ENCODE results near the gene KRT13.
"Not testable (repeated sequence)": the region's sequence is repeated elsewhere in the genome, so short reads cannot be mapped to it uniquely, and the experiment has no call there.

Gene KRT13

DNA sequence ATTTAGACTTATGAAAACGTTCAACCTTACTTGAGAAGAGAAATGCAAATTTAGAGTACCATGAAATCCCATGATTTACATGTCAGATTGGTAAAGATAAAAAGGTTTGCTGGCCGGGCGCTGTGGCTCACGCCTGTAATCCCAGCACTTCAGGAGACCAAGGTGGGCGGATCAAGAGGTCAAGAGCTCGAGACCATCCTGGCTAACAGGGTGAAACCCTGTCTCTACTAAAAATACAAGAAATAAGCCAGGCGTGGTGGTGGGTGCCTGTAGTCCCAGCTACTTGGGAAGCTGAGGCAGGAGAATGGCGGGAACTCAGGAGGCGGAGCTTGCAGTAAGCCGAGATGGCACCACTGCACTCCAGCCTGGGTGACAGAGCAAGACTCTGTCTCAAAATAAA, 37.4 kb upstream of the KRT13 start:
- H3K4me3 Mint-ChIP-seq; H3K36me3 Mint-ChIP-seq; DNase-seq (ENCODE audit: low spot score in 2 of 2); H3K4me1 Mint-ChIP-seq; ATAC-seq (ENCODE audit: low read depth); H3K9me3 Mint-ChIP-seq; H3K27ac Mint-ChIP-seq: not testable (repeated sequence)
- H3K27me3 Mint-ChIP-seq: peaks cover 12% of the 10 kb centered on the region

DNA sequence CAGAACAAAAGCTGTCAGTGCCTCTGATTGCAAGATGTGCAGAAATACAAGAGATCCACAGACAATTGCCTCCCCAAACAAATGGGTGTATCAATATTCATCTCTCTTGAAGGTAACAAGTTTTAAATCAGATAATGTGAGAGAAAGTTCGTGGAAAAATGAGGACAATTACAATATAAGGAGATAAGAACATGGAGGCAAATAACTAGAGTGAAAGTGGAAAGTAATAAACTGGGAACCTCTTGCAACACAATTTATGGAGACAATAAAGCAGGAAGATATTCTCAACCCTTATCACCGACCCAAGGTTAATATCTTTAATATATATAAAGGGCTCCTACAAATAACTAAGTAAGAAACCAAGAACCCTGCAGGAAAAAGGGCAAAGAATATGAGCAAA, 36.9 kb upstream of the KRT13 start:
- ATAC-seq (ENCODE audit: low read depth): no peak
- no peak for DNase-seq (ENCODE audit: low spot score in 2 of 2)
- Mint-ChIP-seq H3K9me3 (peaks cover 6% of the 10 kb centered on the region), H3K4me3 (no peak overlapping the region), H3K27me3 (peaks cover 11% of the 10 kb centered on the region), H3K27ac (no peak overlapping the region), H3K4me1 (no peaks in the 10 kb centered on the region), H3K36me3 (peaks cover 3% of the 10 kb centered on the region)

- peaks cover 14% of the 10 kb centered on the region for H3K27me3 Mint-ChIP-seq
- no peak for ATAC-seq (ENCODE audit: low read depth)
- H3K4me3 Mint-ChIP-seq: no peak overlapping the region
- H3K4me1 Mint-ChIP-seq: no peaks in the 10 kb centered on the region
- H3K9me3 Mint-ChIP-seq: no peaks in the 10 kb centered on the region
- DNase-seq (ENCODE audit: low spot score in 2 of 2): no peak
- H3K27ac Mint-ChIP-seq: no peak overlapping the region
- H3K36me3 Mint-ChIP-seq: no peaks in the 10 kb centered on the region
These were observed 35.7 kb upstream of the KRT13 start for GRCh38 chr17:41540921-41541625.

GRCh38 chr17:41539979-41540701, 34.7 kb upstream of the KRT13 start:
- no peaks in the 10 kb centered on the region for H3K9me3 Mint-ChIP-seq
- H3K27me3 Mint-ChIP-seq: peaks cover 17% of the 10 kb centered on the region
- H3K4me1 Mint-ChIP-seq: no peaks in the 10 kb centered on the region
- no peak overlapping the region for H3K4me3 Mint-ChIP-seq
- DNase-seq (ENCODE audit: low spot score in 2 of 2): no peak
- H3K36me3 Mint-ChIP-seq: no peaks in the 10 kb centered on the region
- no peak overlapping the region for H3K27ac Mint-ChIP-seq
- no peak for ATAC-seq (ENCODE audit: low read depth)

GRCh38 chr17:41539071-41539492, 33.7 kb upstream of the KRT13 start:
- H3K4me1 Mint-ChIP-seq: no peaks in the 10 kb centered on the region
- ATAC-seq (ENCODE audit: low read depth) (no peak), DNase-seq (ENCODE audit: low spot score in 2 of 2) (no peak)

DNA sequence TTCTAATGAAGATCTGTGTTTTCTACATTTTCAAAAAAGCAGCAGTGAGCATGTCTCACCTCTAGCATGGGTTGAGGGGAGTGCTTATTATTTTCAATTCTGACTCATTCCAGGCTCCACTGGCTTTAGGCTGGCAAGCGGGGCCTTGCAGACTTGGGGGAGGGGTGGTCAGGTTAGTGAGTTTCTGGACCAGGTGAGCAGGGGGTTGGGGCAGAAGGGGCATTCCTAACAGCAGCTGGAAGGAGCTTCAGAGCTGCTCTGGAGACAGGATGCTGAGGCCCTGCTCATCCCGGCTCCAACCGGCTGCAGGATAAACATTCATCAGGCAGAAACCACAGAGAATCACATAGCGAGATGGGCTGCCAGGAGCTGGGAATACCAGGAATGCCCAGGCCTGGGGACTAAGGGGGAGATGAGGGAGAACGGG, 33.2 kb upstream of the KRT13 start:
- Mint-ChIP-seq H3K4me3 (no peak overlapping the region), H3K4me1 (no peaks in the 10 kb centered on the region), H3K36me3 (no peaks in the 10 kb centered on the region), H3K27ac (no peak overlapping the region), H3K27me3 (peaks cover 21% of the 10 kb centered on the region), H3K9me3 (no peaks in the 10 kb centered on the region)
- no peak for ATAC-seq (ENCODE audit: low read depth)
- DNase-seq (ENCODE audit: low spot score in 2 of 2): no peak

More at GRCh38 chr17:41539071-41539492, 33.7 kb upstream of the KRT13 start:
- H3K27me3 Mint-ChIP-seq: peaks cover 18% of the 10 kb centered on the region
- no peak overlapping the region for H3K4me3 Mint-ChIP-seq
- H3K9me3 Mint-ChIP-seq: no peaks in the 10 kb centered on the region
- no peak overlapping the region for H3K27ac Mint-ChIP-seq
- H3K36me3 Mint-ChIP-seq: no peaks in the 10 kb centered on the region

DNA sequence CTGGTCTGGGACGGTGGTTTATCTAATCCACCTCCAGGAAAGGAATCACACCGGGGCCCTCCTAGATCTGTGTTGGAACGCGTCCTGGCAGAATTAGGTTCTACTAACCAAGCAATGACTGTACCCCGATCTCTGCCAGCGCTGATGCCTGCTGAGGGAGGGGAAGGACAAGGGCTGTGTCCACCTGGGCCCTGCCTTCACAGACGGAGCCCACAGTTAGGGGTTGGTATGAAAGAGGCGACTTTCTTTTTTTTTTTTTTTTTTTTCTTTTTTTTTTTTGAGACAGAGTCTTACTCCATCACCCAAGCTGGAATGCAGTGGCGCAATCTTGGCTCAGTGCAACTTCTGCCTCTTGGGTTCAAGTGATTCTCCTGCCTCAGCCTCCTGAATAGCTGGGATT, 32.6 kb upstream of the KRT13 start:
- no peaks in the 10 kb centered on the region for H3K4me1 Mint-ChIP-seq
- no peak for ATAC-seq (ENCODE audit: low read depth)
- no peak overlapping the region for H3K4me3 Mint-ChIP-seq
- peaks cover under 1% of the 10 kb centered on the region for H3K36me3 Mint-ChIP-seq
- no peak overlapping the region for H3K27ac Mint-ChIP-seq
- H3K9me3 Mint-ChIP-seq: peaks cover under 1% of the 10 kb centered on the region
- no peak for DNase-seq (ENCODE audit: low spot score in 2 of 2)
- peaks cover 23% of the 10 kb centered on the region for H3K27me3 Mint-ChIP-seq

- Mint-ChIP-seq H3K4me3 (no peak overlapping the region), H3K27ac (no peak overlapping the region), H3K36me3 (peaks cover 1% of the 10 kb centered on the region), H3K4me1 (no peaks in the 10 kb centered on the region), H3K9me3 (peaks cover 1% of the 10 kb centered on the region), H3K27me3 (peaks cover 25% of the 10 kb centered on the region)
- ATAC-seq (ENCODE audit: low read depth) (no peak), DNase-seq (ENCODE audit: low spot score in 2 of 2) (no peak)
These were observed 32.2 kb upstream of the KRT13 start for GRCh38 chr17:41537614-41537954.

- peaks cover 1% of the 10 kb centered on the region for H3K36me3 Mint-ChIP-seq
- peaks cover 28% of the 10 kb centered on the region for H3K27me3 Mint-ChIP-seq
- H3K9me3 Mint-ChIP-seq: peaks cover 1% of the 10 kb centered on the region
- ATAC-seq (ENCODE audit: low read depth) (no peak), DNase-seq (ENCODE audit: low spot score in 2 of 2) (no peak)
- H3K4me3 Mint-ChIP-seq: no peak overlapping the region
- H3K4me1 Mint-ChIP-seq: no peaks in the 10 kb centered on the region
- H3K27ac Mint-ChIP-seq: no peak overlapping the region
These were observed 31.6 kb upstream of the KRT13 start for GRCh38 chr17:41536741-41537613.

GRCh38 chr17:41535764-41536481, 30.5 kb upstream of the KRT13 start:
- DNase-seq (ENCODE audit: low spot score in 2 of 2) (no peak), ATAC-seq (ENCODE audit: low read depth) (no peak)
- Mint-ChIP-seq H3K9me3 (peaks cover 1% of the 10 kb centered on the region), H3K27ac (no peak overlapping the region), H3K4me3 (no peak overlapping the region), H3K27me3 (peaks cover 34% of the 10 kb centered on the region), H3K36me3 (peaks cover 1% of the 10 kb centered on the region), H3K4me1 (no peaks in the 10 kb centered on the region)

GRCh38 chr17:41534899-41535546, 29.6 kb upstream of the KRT13 start:
- no peak overlapping the region for H3K4me3 Mint-ChIP-seq
- DNase-seq (ENCODE audit: low spot score in 2 of 2): no peak
- peaks cover 1% of the 10 kb centered on the region for H3K9me3 Mint-ChIP-seq
- ATAC-seq (ENCODE audit: low read depth): no peak
- peaks cover 1% of the 10 kb centered on the region for H3K36me3 Mint-ChIP-seq
- no peaks in the 10 kb centered on the region for H3K4me1 Mint-ChIP-seq
- no peak overlapping the region for H3K27ac Mint-ChIP-seq
- peaks cover 34% of the 10 kb centered on the region for H3K27me3 Mint-ChIP-seq

GRCh38 chr17:41533613-41534012, 28.2 kb upstream of the KRT13 start:
- ATAC-seq (ENCODE audit: low read depth) (no peak), DNase-seq (ENCODE audit: low spot score in 2 of 2) (no peak)
- H3K9me3 Mint-ChIP-seq: peaks cover 1% of the 10 kb centered on the region
- no peak overlapping the region for H3K27ac Mint-ChIP-seq
- no peaks in the 10 kb centered on the region for H3K4me1 Mint-ChIP-seq
- H3K4me3 Mint-ChIP-seq: no peak overlapping the region
- H3K36me3 Mint-ChIP-seq: peaks cover 1% of the 10 kb centered on the region
- H3K27me3 Mint-ChIP-seq: peaks cover 43% of the 10 kb centered on the region

DNA sequence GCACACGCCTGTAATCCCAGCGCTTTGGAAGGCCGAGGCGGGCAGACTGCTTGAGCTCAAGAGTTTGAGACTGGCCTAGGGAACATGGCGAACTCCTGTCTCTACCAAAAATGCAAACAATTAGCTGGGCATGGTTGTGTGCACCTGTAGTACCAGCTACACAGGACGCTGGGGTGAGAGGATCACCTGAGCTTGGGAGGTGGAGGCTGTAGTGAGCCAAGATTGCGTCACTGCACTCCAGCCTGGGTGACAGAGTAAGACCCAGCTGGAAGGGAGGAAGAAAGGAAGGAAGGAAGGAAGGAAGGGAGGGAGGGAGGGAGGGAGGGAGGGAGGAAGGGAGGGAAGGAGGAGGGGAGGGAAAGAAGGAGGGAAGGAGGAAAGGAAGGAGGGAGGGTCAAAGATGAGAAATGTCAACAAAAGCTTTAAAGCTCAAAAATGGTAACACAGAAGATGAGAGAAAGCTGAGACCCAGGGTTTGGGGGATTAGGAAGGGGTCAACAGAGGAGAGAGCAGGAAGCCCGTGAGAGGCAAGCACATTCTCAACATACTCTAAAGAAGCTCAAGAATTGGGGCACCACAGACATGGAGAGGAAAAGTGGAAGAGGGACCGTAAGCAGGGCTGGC, 27.6 kb upstream of the KRT13 start:
- H3K4me3 Mint-ChIP-seq: no peak overlapping the region
- ATAC-seq (ENCODE audit: low read depth) (no peak), DNase-seq (ENCODE audit: low spot score in 2 of 2) (no peak)
- H3K27ac Mint-ChIP-seq: no peak overlapping the region
- peaks cover 45% of the 10 kb centered on the region for H3K27me3 Mint-ChIP-seq
- peaks cover 1% of the 10 kb centered on the region for H3K36me3 Mint-ChIP-seq
- peaks cover 1% of the 10 kb centered on the region for H3K9me3 Mint-ChIP-seq
- peaks cover 2% of the 10 kb centered on the region for H3K4me1 Mint-ChIP-seq

Data from memory B cell (primary cell).